ENCODE data around the gene UBE4B. TPM values are rescaled to one million over a fixed set of nuclear protein-coding genes. Genes with fewer than 3 reads are reported as not detected.

UBE4B gene
- total and polyA plus RNA-seq, 2 of the 13 experiments (the other 11 are each of a cell fraction or from before 2014, with no cell fraction given): 15.2 to 24.8 TPM

DNA sequence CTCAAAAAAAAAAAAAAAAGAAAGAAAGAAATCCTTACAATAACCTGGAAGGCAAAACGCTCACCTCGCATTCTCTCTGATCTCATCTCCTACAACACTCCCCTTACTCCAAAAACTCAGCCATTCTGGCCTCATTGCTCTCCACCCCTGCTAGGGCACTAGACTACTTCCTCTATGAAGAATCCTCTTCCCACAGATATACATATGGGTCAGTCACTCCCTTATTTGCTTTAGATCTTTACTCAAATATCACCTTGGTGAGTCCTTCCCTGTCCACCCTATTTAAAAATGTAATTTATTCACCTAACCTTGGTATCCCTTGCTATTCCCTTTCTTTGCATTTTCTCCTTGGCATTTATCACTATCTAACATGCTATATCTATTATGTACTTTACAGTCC, 153.0 kb downstream of the UBE4B start (continued):
- TF ChIP-seq ATF3 (CRISPR knock-in tag; IDR thresholded peaks at IDR 0.05): no peak
- no peak for TF ChIP-seq ZFP90 (CRISPR knock-in tag; IDR thresholded peaks at IDR 0.05; ENCODE audit: borderline replicate concordance)
- TF ChIP-seq SRY (CRISPR knock-in tag; IDR thresholded peaks at IDR 0.05): no peak

- in situ Hi-C loops (cut with HindIII; ENCODE audit: extremely low pct_ligation_motif_present, low pct_unique_long_range_greater_than_20kb) (no loop called here), intact Hi-C loops (cut with micrococcal nuclease; ENCODE audit: unreplicated experiment) (no loop called here)
- ATAC-seq: peak; percentile 22; the same call in 1 of the 3 replicates
- Histone ChIP-seq H3K27me3 (ENCODE audit: control insufficient read depth in 1 of 2, insufficient read depth in 2 of 2, low read length in 2 of 2) (no peaks in the 10 kb centered on the region), H3K4me1 (ENCODE audit: insufficient read depth, low read length) (peaks cover 3% of the 10 kb centered on the region; the same call in 1 of the 2 replicates), H3K9ac (ENCODE audit: insufficient read depth, low read depth, low read length) (no peak overlapping the region), H3K79me2 (ENCODE audit: insufficient read depth, low read length) (no peaks in the 10 kb centered on the region), H3K27ac (ENCODE audit: extremely low read length, insufficient read depth, low read length) (no peak overlapping the region), H4K20me1 (ENCODE audit: insufficient read depth, low read length) (no peaks in the 10 kb centered on the region), H3K9me3 (ENCODE audit: low read length) (no peaks in the 10 kb centered on the region), H3K4me2 (ENCODE audit: low read depth, low read length) (no peak overlapping the region), H3K36me3 (replicated peaks in 1 of 2; ENCODE audit: control insufficient read depth in 1 of 2, insufficient read depth in 2 of 2, low read length in 2 of 2) (no peaks in the 10 kb centered on the region), H3K4me3 (replicated peaks in 1 of 3; ENCODE audit: insufficient read depth in 1 of 3, low read depth in 2 of 3, low read length in 3 of 3) (no peak overlapping the region), H2AFZ (ENCODE audit: low read length) (no peak overlapping the region)
- CTCF ChIA-PET (ENCODE audit: low intra/inter-chr PET ratio, low total read pairs): no interaction called here
- no TSS peak for BruUV-seq (replicated peaks)
- POLR2A ChIA-PET: no interaction called here
- FAIRE-seq: no peak
- no peak for DNase-seq (ENCODE audit: low spot score)
- WGBS (ENCODE audit: low lambda C conversion rate): 79% methylated on average over 12 of the region's 12 CpGs
- TF ChIP-seq CEBPG (CRISPR knock-in tag; IDR thresholded peaks at IDR 0.05) (no peak), ZNF724P (CRISPR knock-in tag; IDR thresholded peaks at IDR 0.05; ENCODE audit: borderline replicate concordance) (no peak), KAT8 (CRISPR knock-in tag; IDR thresholded peaks at IDR 0.05) (no peak), RBAK (CRISPR knock-in tag; IDR thresholded peaks at IDR 0.05) (no peak), AHR (CRISPR knock-in tag; IDR thresholded peaks at IDR 0.05) (no peak), ERF (CRISPR knock-in tag; IDR thresholded peaks at IDR 0.05) (no peak)
- TF ChIP-seq, protein P1, sequence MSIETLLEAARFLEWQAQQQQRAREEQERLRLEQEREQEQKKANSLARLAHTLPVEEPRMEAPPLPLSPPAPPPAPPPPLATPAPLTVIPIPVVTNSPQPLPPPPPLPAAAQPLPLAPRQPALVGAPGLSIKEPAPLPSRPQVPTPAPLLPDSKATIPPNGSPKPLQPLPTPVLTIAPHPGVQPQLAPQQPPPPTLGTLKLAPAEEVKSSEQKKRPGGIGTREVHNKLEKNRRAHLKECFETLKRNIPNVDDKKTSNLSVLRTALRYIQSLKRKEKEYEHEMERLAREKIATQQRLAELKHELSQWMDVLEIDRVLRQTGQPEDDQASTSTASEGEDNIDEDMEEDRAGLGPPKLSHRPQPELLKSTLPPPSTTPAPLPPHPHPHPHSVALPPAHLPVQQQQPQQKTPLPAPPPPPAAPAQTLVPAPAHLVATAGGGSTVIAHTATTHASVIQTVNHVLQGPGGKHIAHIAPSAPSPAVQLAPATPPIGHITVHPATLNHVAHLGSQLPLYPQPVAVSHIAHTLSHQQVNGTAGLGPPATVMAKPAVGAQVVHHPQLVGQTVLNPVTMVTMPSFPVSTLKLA (IDR thresholded peaks at IDR 0.05): peak; percentile 82
These were observed 153.7 kb downstream of the UBE4B start for GRCh38 chr1:10186331-10187025.

Data from HepG2 (cell line).